ENCODE measurements around the gene CHMP6. TPM values are rescaled to one million over a fixed set of nuclear protein-coding genes. Genes with fewer than 3 reads are reported as not detected.
A peak's percentile ranks its signal among the peaks of the same experiment; 100 is the strongest.

The CHMP6 gene
- total RNA-seq, 1 experiment from 2014 or later = 22.0 TPM

DNA sequence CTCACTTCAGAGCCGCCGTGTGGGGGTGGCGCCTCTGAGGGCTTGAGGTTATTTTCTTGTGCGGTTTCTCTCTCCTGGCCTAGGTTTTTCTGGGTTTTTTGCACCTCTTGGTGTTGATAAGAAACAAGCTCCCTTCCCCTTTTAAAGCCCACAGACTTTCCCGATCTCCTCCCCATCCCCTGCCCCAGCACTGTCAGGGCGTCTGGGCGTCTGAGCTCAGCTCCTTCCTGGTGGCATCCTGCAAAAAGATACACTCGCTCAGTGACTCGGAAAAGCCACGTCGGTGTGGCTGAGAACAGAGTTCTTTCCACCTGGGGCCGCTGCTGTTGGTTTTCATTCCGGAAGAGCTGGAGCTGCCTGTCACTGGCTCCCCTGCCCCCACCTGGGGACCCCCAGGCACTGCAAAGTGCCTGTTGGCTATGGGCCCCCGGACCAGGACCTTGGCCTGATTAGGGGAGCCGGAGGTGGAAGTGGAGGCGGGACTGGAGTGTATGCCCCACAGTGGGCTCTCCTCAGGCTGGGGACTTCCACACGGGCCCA lies 57.8 kb downstream of the CHMP6 start:
- peak overlapping the region; percentile 93 for H3K4me2 ChIP-seq (ENCODE audit: low read length)
- intact Hi-C loops (cut with micrococcal nuclease) = no loop called here
- peaks cover 95% of the 10 kb centered on the region for H3K79me2 ChIP-seq (ENCODE audit: insufficient read depth, low read length)
- peaks cover 0 to 23% of the 10 kb centered on the region in 2 experiments; a peak in 2 of 4 replicates for H3K36me3 ChIP-seq (ENCODE audit: control insufficient read depth in 1 of 2, insufficient read depth in 2 of 2, low read length in 2 of 2)
- H3K27me3 ChIP-seq (ENCODE audit: insufficient read depth, low read length) = no peaks in the 10 kb centered on the region
- DNase-seq (ENCODE audit: low read depth, low spot score) (no peak), ATAC-seq (peak; percentile 2)
- CTCF ChIA-PET = interaction anchor here (0.7 to 2.2 kb wide), 4 partner anchors 8 to 45 kb away, joined by 3 to 5 read pairs (median 4); no protein-coding TSS in a partner anchor
- POLR2A ChIA-PET = interaction anchor here (0.5 to 1.7 kb wide), 4 partner anchors 8 to 91 kb away, joined by 3 to 6 read pairs (median 4); partner anchors contain the start of gene BAIAP2
- no peaks in the 10 kb centered on the region for H3K9me2 ChIP-seq (ENCODE audit: insufficient read depth)
- RAD21 ChIA-PET (ENCODE audit: low non-redundant PET in 1 of 2, low total read pairs in 2 of 2, uncharacterized antibody in 2 of 2, unreplicated experiment in 2 of 2) = interaction anchor here in 1 of 2 experiments (1.0 kb wide), 1 partner anchor 52 kb away, joined by 3 read pairs; no protein-coding TSS in a partner anchor
- H3K9me3 ChIP-seq (ENCODE audit: control insufficient read depth in 1 of 2, insufficient read depth in 1 of 2, low read depth in 1 of 2, low read length in 2 of 2) = no peaks in the 10 kb centered on the region
- peak overlapping the region; percentile 94 for H3K27ac ChIP-seq (ENCODE audit: low read depth, low read length)
- H4K20me1 ChIP-seq (ENCODE audit: insufficient read depth) = peaks cover 14% of the 10 kb centered on the region; the same call in 1 of the 2 replicates
- TF ChIP-seq POLR2AphosphoS5 (IDR thresholded peaks at IDR 0.05; ENCODE audit: low read depth, low read length) = no peak
- no peak for TF ChIP-seq CEBPB (IDR thresholded peaks at IDR 0.05; ENCODE audit: low read depth)
- TF ChIP-seq SIN3A (IDR thresholded peaks at IDR 0.05; ENCODE audit: low read depth) = no peak
- no peak for TF ChIP-seq ZFX (IDR thresholded peaks at IDR 0.05)
- no peak for TF ChIP-seq ATF3 (IDR thresholded peaks at IDR 0.05)
- TF ChIP-seq POLR2A (IDR thresholded peaks at IDR 0.05; ENCODE audit: borderline replicate concordance, extremely low read depth, insufficient read depth, insufficient read length) = no peak
- no peak for TF ChIP-seq FOSL1 (IDR thresholded peaks at IDR 0.05; ENCODE audit: low read depth)
- no peak for TF ChIP-seq EZH2phosphoT487 (IDR thresholded peaks at IDR 0.05; ENCODE audit: borderline replicate concordance)
- TF ChIP-seq CTCF (IDR thresholded peaks at IDR 0.05 in 2 of 3, conservative IDR thresholded peaks at IDR 0.05 in 1 of 3; ENCODE audit: borderline replicate concordance in 1 of 3, insufficient read depth in 1 of 3, low read depth in 2 of 3, low read length in 2 of 3) = no peak
- TF ChIP-seq ELF1 (IDR thresholded peaks at IDR 0.05; ENCODE audit: borderline replicate concordance, low read depth) = no peak
- TF ChIP-seq ZBTB33 (IDR thresholded peaks at IDR 0.05; ENCODE audit: extremely low read depth, insufficient replicate concordance, low read length) = no peak
- TF ChIP-seq MAX (IDR thresholded peaks at IDR 0.05) = no peak
- BruUV-seq (replicated peaks) = no TSS peak
- peak overlapping the region; percentile 46 to 59 for H3K4me3 ChIP-seq (replicated peaks in 1 of 2; ENCODE audit: low read depth in 1 of 2, low read length in 2 of 2)
- peak overlapping the region; percentile 79 for H3K9ac ChIP-seq (ENCODE audit: low read length)
- no peak overlapping the region for H2AFZ ChIP-seq (ENCODE audit: low read depth, low read length, poor library complexity, severe bottlenecking)
- H3K4me1 ChIP-seq (ENCODE audit: control insufficient read depth in 1 of 2, insufficient read depth in 2 of 2, low read length in 2 of 2) = peaks cover 55 to 79% of the 10 kb centered on the region in 2 experiments

Other genes with a start within 250 kb of the CHMP6 start
- 105 TPM for gene BAIAP2, start 43.3 kb downstream of the CHMP6 start, total RNA-seq (2021; ENCODE audit: unreplicated experiment)
- gene PVALEF, start 173.7 kb downstream of the CHMP6 start, total RNA-seq (2021; ENCODE audit: unreplicated experiment) = not detected
- gene AATK, start 174.4 kb downstream of the CHMP6 start, total RNA-seq (2021; ENCODE audit: unreplicated experiment) = 4.4 TPM
- 30.2 TPM for gene CEP131, start 231.1 kb downstream of the CHMP6 start, total RNA-seq (2021; ENCODE audit: unreplicated experiment)
- gene TEPSIN, start 247.2 kb downstream of the CHMP6 start, total RNA-seq (2021; ENCODE audit: unreplicated experiment) = 50.6 TPM
- 102 TPM for gene NDUFAF8, start 247.5 kb downstream of the CHMP6 start, total RNA-seq (2021; ENCODE audit: unreplicated experiment)